Activated naive CD8-positive, alpha-beta T cell (primary cell): ENCODE data around the gene CABP1.

Experiments used
- H3K27ac Mint-ChIP-seq: one replicate; pipeline ENCODE4 v1.8.0; 2021; ENCODE audit warnings: mixed read lengths
- H3K27me3 Mint-ChIP-seq: one replicate; pipeline ENCODE4 v1.8.0; 2021; ENCODE audit warnings: mixed read lengths
- H3K36me3 Mint-ChIP-seq: one replicate; pipeline ENCODE4 v1.8.0; 2021; ENCODE audit warnings: mixed read lengths
- H3K4me1 Mint-ChIP-seq: one replicate; pipeline ENCODE4 v1.8.0; 2021; ENCODE audit warnings: low read depth, mixed read lengths
- H3K4me3 Mint-ChIP-seq: one replicate; pipeline ENCODE4 v1.8.0; 2021; ENCODE audit warnings: mild to moderate bottlenecking, mixed read lengths
- H3K9me3 Mint-ChIP-seq: one replicate; pipeline ENCODE4 v1.8.0; 2021; ENCODE audit warnings: low read depth, mixed read lengths

CABP1 gene

DNA sequence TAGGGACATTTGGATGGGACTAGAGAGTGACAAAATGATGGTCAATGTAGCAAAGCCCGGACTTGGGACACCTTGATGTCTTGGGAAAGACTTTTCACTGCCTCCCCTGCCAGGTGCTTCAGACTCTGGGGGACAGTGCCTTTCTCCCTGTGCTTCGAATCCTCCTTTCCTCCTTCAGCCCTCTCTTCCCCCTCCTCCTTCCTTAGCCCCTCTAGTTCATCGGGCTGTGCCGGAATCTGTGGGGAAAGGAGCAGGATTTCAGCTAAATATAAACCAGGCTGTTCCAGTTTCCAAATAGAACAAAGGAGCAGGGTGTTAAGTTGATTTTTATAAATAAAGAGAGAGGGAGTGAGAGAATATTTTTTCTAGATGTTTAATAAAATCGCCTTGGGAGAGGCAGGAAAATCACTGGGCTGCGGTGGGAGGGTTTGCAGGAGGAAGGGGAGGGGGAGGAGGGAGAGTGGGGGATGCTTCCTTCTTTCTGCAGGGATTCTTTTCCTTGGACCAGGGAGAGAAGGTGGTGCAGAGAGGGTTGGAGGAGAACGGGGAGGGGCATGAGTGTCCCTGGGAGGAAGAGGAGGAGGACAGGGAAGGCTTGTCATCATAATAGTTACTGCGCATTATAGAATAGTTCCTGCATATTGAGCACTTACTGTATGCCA lies 21.3 kb upstream of the CABP1 start:
- peaks cover 10% of the 10 kb centered on the region for H3K4me1 Mint-ChIP-seq
- H3K4me3 Mint-ChIP-seq: no peak overlapping the region
- no peaks in the 10 kb centered on the region for H3K9me3 Mint-ChIP-seq
- H3K36me3 Mint-ChIP-seq: peaks cover 2% of the 10 kb centered on the region
- no peak overlapping the region for H3K27ac Mint-ChIP-seq
- H3K27me3 Mint-ChIP-seq: peaks cover 16% of the 10 kb centered on the region

- H3K27me3 Mint-ChIP-seq: peaks cover 16% of the 10 kb centered on the region
- H3K36me3 Mint-ChIP-seq: peaks cover 2% of the 10 kb centered on the region
- no peak overlapping the region for H3K4me3 Mint-ChIP-seq
- H3K9me3 Mint-ChIP-seq: no peaks in the 10 kb centered on the region
- no peak overlapping the region for H3K27ac Mint-ChIP-seq
- H3K4me1 Mint-ChIP-seq: no peaks in the 10 kb centered on the region
These were observed 19.8 kb upstream of the CABP1 start for GRCh38 chr12:120620624-120621023.

DNA sequence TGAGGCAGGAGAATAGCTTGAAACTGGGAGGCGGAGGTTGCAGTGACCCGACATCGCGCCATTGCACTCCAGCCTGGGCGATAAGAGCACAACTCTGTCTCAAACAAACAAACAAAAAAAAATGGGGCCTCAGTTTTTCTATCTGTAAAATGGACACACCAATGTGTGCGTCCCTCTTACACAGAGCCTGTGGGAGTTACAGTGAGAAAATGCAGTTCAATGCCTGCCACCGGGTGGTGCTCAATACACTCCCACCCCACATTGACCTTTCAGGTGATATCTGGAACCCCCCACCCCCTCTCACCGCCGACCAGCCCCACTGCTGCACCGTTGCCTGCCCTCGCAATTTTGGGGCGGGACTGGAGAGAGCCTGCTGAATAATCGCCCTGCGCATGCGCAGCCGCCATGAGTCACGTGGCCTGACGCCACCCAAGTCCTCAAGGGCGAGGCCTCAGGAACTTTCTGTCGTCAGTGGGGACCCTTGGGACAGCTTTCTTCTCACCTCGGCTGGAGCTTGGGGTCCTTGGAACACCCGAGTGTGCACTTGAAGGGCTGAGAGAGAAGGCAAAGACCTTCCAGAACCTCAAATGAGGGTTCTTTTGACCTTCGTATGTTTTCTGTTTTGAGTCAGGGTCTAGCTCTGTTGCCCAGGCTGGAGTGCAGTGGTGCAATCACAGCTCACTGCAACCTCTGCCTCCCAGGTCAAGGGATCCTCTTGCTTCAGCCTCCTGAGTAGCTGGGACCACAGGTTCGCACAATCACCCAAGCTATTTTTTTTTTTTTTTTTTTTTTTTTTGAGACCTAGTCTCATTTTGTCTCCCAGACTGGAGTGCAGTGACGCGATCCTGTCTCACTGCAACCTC lies 14.6 kb upstream of the CABP1 start:
- Mint-ChIP-seq H3K27ac (no peak overlapping the region), H3K4me1 (no peaks in the 10 kb centered on the region), H3K4me3 (no peak overlapping the region), H3K27me3 (no peaks in the 10 kb centered on the region), H3K9me3 (no peaks in the 10 kb centered on the region), H3K36me3 (no peaks in the 10 kb centered on the region)

DNA sequence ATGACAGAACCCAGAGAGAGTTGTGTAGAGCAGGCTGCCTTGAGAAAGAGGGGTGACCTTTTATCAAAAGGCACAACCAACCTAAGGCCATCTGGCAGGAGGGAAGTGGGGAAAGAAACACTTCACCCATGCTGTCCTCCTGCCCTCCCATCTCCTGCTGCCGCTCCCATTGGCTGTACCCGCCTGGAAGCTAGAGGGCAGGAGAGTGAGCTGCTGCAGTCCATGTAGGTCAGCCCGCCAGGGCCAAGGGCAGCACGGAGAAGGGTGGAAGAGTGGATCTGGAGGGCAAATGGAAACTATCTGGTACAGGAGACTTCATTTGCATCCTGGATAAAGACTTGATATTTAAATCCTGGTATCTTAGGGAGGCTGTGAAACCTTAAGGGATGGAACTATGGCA lies 11.5 kb upstream of the CABP1 start:
- no peak overlapping the region for H3K4me3 Mint-ChIP-seq
- H3K4me1 Mint-ChIP-seq: no peaks in the 10 kb centered on the region
- H3K36me3 Mint-ChIP-seq: no peaks in the 10 kb centered on the region
- H3K27ac Mint-ChIP-seq: no peak overlapping the region
- peaks cover 3% of the 10 kb centered on the region for H3K27me3 Mint-ChIP-seq
- no peaks in the 10 kb centered on the region for H3K9me3 Mint-ChIP-seq

- Mint-ChIP-seq H3K36me3 (no peaks in the 10 kb centered on the region), H3K27ac (no peak overlapping the region), H3K9me3 (no peaks in the 10 kb centered on the region), H3K27me3 (peaks cover 3% of the 10 kb centered on the region), H3K4me1 (no peaks in the 10 kb centered on the region), H3K4me3 (no peak overlapping the region)
These were observed 10.1 kb upstream of the CABP1 start for GRCh38 chr12:120630104-120630892.

DNA sequence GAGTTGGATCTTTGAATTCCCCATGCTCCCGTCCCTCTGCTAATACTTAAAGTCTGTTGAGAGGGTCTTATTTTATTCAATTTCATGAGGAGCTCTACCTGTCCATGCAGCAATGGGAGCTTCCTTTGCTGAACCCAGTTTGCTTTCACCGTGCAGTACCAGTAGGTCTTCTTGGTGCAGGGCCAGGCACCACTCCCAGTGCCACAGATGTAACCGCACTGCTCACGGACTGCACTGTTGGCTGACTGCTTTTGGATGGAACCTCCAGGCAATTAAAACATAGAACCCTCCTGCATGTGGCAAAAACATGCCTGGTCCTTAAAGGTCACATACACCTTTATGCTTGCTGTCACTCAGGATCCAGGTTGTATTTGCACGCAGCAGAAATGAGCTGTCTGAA lies 9.3 kb upstream of the CABP1 start:
- Mint-ChIP-seq H3K4me3 (no peak overlapping the region), H3K27me3 (peaks cover 3% of the 10 kb centered on the region), H3K36me3 (no peaks in the 10 kb centered on the region), H3K9me3 (no peaks in the 10 kb centered on the region), H3K4me1 (no peaks in the 10 kb centered on the region), H3K27ac (no peak overlapping the region)

- Mint-ChIP-seq H3K36me3 (no peaks in the 10 kb centered on the region), H3K27me3 (peaks cover 27% of the 10 kb centered on the region), H3K27ac (no peak overlapping the region), H3K9me3 (no peaks in the 10 kb centered on the region), H3K4me1 (peaks cover 9% of the 10 kb centered on the region), H3K4me3 (peak overlapping the region; percentile 73)
These were observed 721 bp downstream of the CABP1 start for GRCh38 chr12:120640861-120641833.

DNA sequence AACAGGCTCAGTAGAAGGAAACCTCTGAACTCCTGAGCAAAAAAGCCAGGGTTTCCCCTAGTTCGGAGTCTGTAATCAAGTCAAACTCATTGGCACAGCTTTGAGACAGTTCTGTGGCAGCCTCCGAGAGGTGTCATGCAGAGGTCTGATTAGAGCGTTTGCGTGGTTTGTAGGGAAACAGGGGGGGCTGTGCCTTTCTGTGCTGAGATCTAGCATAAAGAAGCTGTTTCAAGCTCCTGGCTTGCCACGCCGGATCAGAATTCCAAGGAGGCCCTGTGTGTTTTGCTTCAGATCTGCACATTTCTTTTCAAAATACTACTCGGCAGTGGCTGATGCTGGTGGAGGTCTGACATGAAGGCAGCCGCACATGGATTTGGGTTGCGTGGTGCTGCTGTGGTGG lies 1.7 kb downstream of the CABP1 start:
- Mint-ChIP-seq H3K9me3 (no peaks in the 10 kb centered on the region), H3K36me3 (no peaks in the 10 kb centered on the region), H3K4me1 (peaks cover 13% of the 10 kb centered on the region), H3K4me3 (peak overlapping the region; percentile 58), H3K27me3 (peaks cover 32% of the 10 kb centered on the region), H3K27ac (no peak overlapping the region)

GRCh38 chr12:120642826-120643225 lies 2.4 kb downstream of the CABP1 start:
- H3K9me3 Mint-ChIP-seq: no peaks in the 10 kb centered on the region
- H3K36me3 Mint-ChIP-seq: no peaks in the 10 kb centered on the region
- H3K4me3 Mint-ChIP-seq: peak overlapping the region; percentile 47
- H3K27ac Mint-ChIP-seq: no peak overlapping the region
- H3K4me1 Mint-ChIP-seq: peaks cover 13% of the 10 kb centered on the region
- H3K27me3 Mint-ChIP-seq: peaks cover 32% of the 10 kb centered on the region

- no peaks in the 10 kb centered on the region for H3K36me3 Mint-ChIP-seq
- no peak overlapping the region for H3K27ac Mint-ChIP-seq
- H3K27me3 Mint-ChIP-seq: peaks cover 32% of the 10 kb centered on the region
- peaks cover 13% of the 10 kb centered on the region for H3K4me1 Mint-ChIP-seq
- no peak overlapping the region for H3K4me3 Mint-ChIP-seq
- H3K9me3 Mint-ChIP-seq: no peaks in the 10 kb centered on the region
These were observed 3.1 kb downstream of the CABP1 start for GRCh38 chr12:120643574-120643973.

GRCh38 chr12:120646044-120646443 lies 5.6 kb downstream of the CABP1 start:
- H3K27me3 Mint-ChIP-seq: peaks cover 42% of the 10 kb centered on the region

GRCh38 chr12:120647375-120647755 lies 6.9 kb downstream of the CABP1 start:
- Mint-ChIP-seq H3K36me3 (no peaks in the 10 kb centered on the region), H3K4me3 (no peak overlapping the region), H3K27ac (no peak overlapping the region), H3K27me3 (peaks cover 40% of the 10 kb centered on the region), H3K9me3 (no peaks in the 10 kb centered on the region), H3K4me1 (peaks cover 11% of the 10 kb centered on the region)

More at GRCh38 chr12:120646044-120646443, 5.6 kb downstream of the CABP1 start:
- no peaks in the 10 kb centered on the region for H3K36me3 Mint-ChIP-seq
- H3K27ac Mint-ChIP-seq: no peak overlapping the region
- H3K4me3 Mint-ChIP-seq: no peak overlapping the region
- H3K9me3 Mint-ChIP-seq: no peaks in the 10 kb centered on the region
- H3K4me1 Mint-ChIP-seq: peaks cover 16% of the 10 kb centered on the region

GRCh38 chr12:120649442-120650232 lies 9.2 kb downstream of the CABP1 start:
- Mint-ChIP-seq H3K27me3 (peaks cover 26% of the 10 kb centered on the region), H3K36me3 (no peaks in the 10 kb centered on the region), H3K9me3 (no peaks in the 10 kb centered on the region), H3K4me3 (peak overlapping the region; percentile 42), H3K27ac (no peak overlapping the region), H3K4me1 (peaks cover 11% of the 10 kb centered on the region)
